ENCODE data around the gene FOXP1.

FOXP1 gene

DNA sequence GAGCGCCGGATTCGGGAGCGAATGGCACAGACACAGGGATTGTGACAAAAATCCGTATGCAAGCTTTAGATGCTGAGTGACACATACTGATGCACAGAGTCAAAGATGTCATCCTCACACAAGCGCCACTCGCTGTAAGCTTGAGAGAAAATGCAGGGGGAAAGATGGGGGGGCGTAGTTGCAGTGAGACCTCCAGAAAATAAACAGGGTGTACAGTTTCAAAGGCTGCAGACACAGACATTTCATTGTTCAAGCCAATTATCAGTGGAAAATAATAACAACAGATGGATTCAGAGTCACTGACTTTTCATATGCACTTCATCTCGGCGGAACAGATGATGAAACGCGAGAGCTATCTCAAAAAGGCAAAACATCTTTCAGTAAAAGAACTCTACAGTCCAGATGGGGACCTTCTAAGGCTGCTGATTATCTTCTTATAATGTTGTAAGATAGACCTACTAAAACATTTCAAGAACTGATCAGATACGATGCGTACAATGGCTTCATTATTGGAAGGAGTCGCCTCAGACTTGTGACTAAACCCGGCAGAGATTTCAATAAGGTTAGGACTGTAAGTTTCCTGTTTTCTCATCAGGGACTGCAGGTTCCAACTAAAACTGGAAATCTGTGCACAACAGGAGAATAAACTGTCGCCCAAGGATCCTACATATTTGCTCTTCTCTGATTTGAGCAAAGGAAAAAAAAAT is 275.4 kb downstream of the FOXP1 start:
- no peak overlapping the region for H3K4me3 ChIP-seq
- DNase-seq = no peak
- intact Hi-C loops (cut with DNase I; ENCODE audit: low total_unique reads) = loop anchor here (5.0 to 10.0 kb wide), 5 partner anchors 63 to 593 kb away; partner anchors contain the start of gene FOXP1
- no peaks in the 10 kb centered on the region for H3K36me3 ChIP-seq
- TF ChIP-seq, protein P1, sequence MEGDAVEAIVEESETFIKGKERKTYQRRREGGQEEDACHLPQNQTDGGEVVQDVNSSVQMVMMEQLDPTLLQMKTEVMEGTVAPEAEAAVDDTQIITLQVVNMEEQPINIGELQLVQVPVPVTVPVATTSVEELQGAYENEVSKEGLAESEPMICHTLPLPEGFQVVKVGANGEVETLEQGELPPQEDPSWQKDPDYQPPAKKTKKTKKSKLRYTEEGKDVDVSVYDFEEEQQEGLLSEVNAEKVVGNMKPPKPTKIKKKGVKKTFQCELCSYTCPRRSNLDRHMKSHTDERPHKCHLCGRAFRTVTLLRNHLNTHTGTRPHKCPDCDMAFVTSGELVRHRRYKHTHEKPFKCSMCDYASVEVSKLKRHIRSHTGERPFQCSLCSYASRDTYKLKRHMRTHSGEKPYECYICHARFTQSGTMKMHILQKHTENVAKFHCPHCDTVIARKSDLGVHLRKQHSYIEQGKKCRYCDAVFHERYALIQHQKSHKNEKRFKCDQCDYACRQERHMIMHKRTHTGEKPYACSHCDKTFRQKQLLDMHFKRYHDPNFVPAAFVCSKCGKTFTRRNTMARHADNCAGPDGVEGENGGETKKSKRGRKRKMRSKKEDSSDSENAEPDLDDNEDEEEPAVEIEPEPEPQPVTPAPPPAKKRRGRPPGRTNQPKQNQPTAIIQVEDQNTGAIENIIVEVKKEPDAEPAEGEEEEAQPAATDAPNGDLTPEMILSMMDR (IDR thresholded peaks at IDR 0.05) = no peak
- H3K9me3 ChIP-seq = no peaks in the 10 kb centered on the region
- H3K27ac ChIP-seq = no peak overlapping the region
- H3K27me3 ChIP-seq = no peaks in the 10 kb centered on the region
- peaks cover 0 to 51% (median 13%) of the 10 kb centered on the region in 4 donors for H3K4me1 ChIP-seq

- Histone ChIP-seq H3K4me1 (peaks cover 0 to 57% (median 17%) of the 10 kb centered on the region in 4 donors), H3K27me3 (no peaks in the 10 kb centered on the region), H3K27ac (peak overlapping the region; percentile 59 to 73), H3K4me3 (peak overlapping the region; percentile 38 to 42), H3K36me3 (no peaks in the 10 kb centered on the region), H3K9me3 (no peaks in the 10 kb centered on the region)
- TF ChIP-seq, protein P1 (IDR thresholded peaks at IDR 0.05) = no peak
- peak in 1 of 2 donors; percentile 25 for DNase-seq
- intact Hi-C loops (cut with DNase I; ENCODE audit: low total_unique reads) = loop anchor here (5.0 to 10.0 kb wide), 5 partner anchors 61 to 591 kb away; partner anchors contain the start of gene FOXP1
Observed at GRCh38 chr3:71305231-71306206, 278.0 kb downstream of the FOXP1 start.

- peak in 1 of 2 donors; percentile 29 for DNase-seq
- intact Hi-C loops (cut with DNase I; ENCODE audit: low total_unique reads) = loop anchor here (5.0 to 10.0 kb wide), 6 partner anchors 60 to 752 kb away; partner anchors contain the start of gene FOXP1
- no peaks in the 10 kb centered on the region for H3K36me3 ChIP-seq
- H3K4me3 ChIP-seq = peak overlapping the region; percentile 38 to 42
- TF ChIP-seq, protein P1 (IDR thresholded peaks at IDR 0.05) = peak; percentile 59 to 66
- H3K4me1 ChIP-seq = peaks cover 0 to 58% (median 20%) of the 10 kb centered on the region in 4 donors
- peak overlapping the region; percentile 59 to 73 for H3K27ac ChIP-seq
- no peaks in the 10 kb centered on the region for H3K9me3 ChIP-seq
- H3K27me3 ChIP-seq = no peaks in the 10 kb centered on the region
Observed at GRCh38 chr3:71304684-71305083, 278.8 kb downstream of the FOXP1 start.

GRCh38 chr3:71304247-71304646 is 279.3 kb downstream of the FOXP1 start:
- Histone ChIP-seq H3K9me3 (no peaks in the 10 kb centered on the region), H3K27me3 (no peaks in the 10 kb centered on the region), H3K4me1 (peaks cover 0 to 61% (median 21%) of the 10 kb centered on the region in 4 donors), H3K27ac (peak overlapping the region; percentile 59 to 73), H3K4me3 (peak overlapping the region in 1 of 2 donors; percentile 42), H3K36me3 (no peaks in the 10 kb centered on the region)
- intact Hi-C loops (cut with DNase I; ENCODE audit: low total_unique reads) = loop anchor here (5.0 to 10.0 kb wide), 5 partner anchors 59 to 752 kb away; no protein-coding TSS in a partner anchor
- DNase-seq = no peak
- TF ChIP-seq, protein P1 (IDR thresholded peaks at IDR 0.05) = no peak

- H3K36me3 ChIP-seq = no peaks in the 10 kb centered on the region
- TF ChIP-seq, protein P1 (IDR thresholded peaks at IDR 0.05) = no peak
- peak overlapping the region; percentile 59 to 73 for H3K27ac ChIP-seq
- no peaks in the 10 kb centered on the region for H3K27me3 ChIP-seq
- peaks cover 0 to 61% (median 21%) of the 10 kb centered on the region in 4 donors for H3K4me1 ChIP-seq
- intact Hi-C loops (cut with DNase I; ENCODE audit: low total_unique reads) = loop anchor here (5.0 to 10.0 kb wide), 5 partner anchors 59 to 751 kb away; no protein-coding TSS in a partner anchor
- no peaks in the 10 kb centered on the region for H3K9me3 ChIP-seq
- no peak overlapping the region for H3K4me3 ChIP-seq
- DNase-seq = no peak
Observed at GRCh38 chr3:71303627-71304200, 279.8 kb downstream of the FOXP1 start.

All from tibial artery (tissue), 4 donors.